OCI-LY3 (cell line): Measurements from ENCODE around the gene GTSE1.

Experiments
- CTCF ChIP-seq: fragments of 200-600, 300-600 bp; sonication (generic); IDR thresholded peaks from 2 replicates; pipeline ENCODE4 v1.5.1; 2014; ENCODE audit warnings: antibody characterized with exemption, low read length, low read depth
- EZH2phosphoT487 ChIP-seq: fragments of 200-600 bp; shearing (Covaris generic); IDR thresholded peaks from 2 replicates; pipeline ENCODE4 v1.6.1; 2018; ENCODE audit warnings: antibody characterized with exemption, mixed run types, low read depth

DNA sequence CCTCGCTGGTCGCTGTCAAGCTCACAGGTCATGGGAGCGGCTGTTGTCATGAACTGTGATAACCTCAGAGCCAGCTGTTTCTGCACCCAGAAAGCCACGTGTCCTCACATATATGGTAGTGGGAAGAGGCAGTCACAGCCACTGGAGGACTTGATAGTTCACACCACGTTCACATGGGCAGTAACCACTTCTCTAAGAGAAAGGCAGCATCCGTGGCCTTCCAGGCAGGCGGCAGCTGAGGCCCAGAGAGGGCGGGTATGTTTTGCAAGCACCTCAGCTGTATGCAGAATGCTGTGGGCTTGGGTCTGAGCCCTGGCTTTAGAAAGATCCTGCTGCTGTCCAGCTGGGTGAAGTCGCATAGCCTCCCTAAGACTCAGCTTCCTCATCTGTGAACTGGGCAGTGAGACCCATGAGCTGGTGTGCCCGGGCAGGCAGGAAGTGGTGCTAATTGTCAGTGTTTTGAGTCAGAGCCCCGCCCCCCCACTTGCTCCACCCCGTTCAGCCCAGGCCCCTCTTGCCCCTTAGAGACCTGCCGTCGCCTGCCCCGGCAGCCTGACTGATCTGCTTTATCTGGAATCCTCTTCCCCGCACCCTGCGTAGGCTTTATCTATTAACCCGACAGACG lies 15.6 kb upstream of the GTSE1 start:
- TF ChIP-seq CTCF (no peak), EZH2phosphoT487 (no peak)
